Skeletal muscle satellite cell (primary cell): ENCODE results near the gene PEX14.

Experiments used
- H3K27me3 ChIP-seq: 2 replicates; pipeline ENCODE4 v1.7.0; 2013; ENCODE audit warnings: low read length; ENCODE audit not compliant: control insufficient read depth, insufficient read depth
- H3K36me3 ChIP-seq: 2 replicates; pipeline ENCODE4 v1.7.0; 2013; ENCODE audit warnings: mild to moderate bottlenecking, control low read depth, low read length; ENCODE audit not compliant: insufficient read depth
- H3K4me1 ChIP-seq: 2 replicates; pipeline ENCODE4 v1.7.0; 2013; ENCODE audit warnings: low read length; ENCODE audit not compliant: control insufficient read depth, insufficient read depth
- H3K4me2 ChIP-seq: 2 replicates; pipeline ENCODE4 v1.7.0; 2013; ENCODE audit warnings: mild to moderate bottlenecking, low read length
- H3K4me3 ChIP-seq: 2 replicates; pipeline ENCODE4 v1.7.0; 2013; ENCODE audit warnings: low read length
- H3K9ac ChIP-seq: 2 replicates; pipeline ENCODE4 v1.7.0; 2013; ENCODE audit warnings: mild to moderate bottlenecking, low read depth, low read length, moderate library complexity
- H3K9me3 ChIP-seq: replicated peaks from 2 replicates; pipeline ENCODE4 v1.7.0; 2013; ENCODE audit warnings: mild to moderate bottlenecking, control low read depth, low read length

PEX14 gene

GRCh38 chr1:10514490-10515235 is 39.9 kb downstream of the PEX14 start:
- H3K27me3 ChIP-seq: no peaks in the 10 kb centered on the region
- no peak overlapping the region for H3K9ac ChIP-seq
- H3K36me3 ChIP-seq: no peaks in the 10 kb centered on the region
- no peak overlapping the region for H3K4me2 ChIP-seq
- H3K9me3 ChIP-seq: no peaks in the 10 kb centered on the region
- peaks cover 35% of the 10 kb centered on the region for H3K4me1 ChIP-seq
- H3K4me3 ChIP-seq: no peak overlapping the region

DNA sequence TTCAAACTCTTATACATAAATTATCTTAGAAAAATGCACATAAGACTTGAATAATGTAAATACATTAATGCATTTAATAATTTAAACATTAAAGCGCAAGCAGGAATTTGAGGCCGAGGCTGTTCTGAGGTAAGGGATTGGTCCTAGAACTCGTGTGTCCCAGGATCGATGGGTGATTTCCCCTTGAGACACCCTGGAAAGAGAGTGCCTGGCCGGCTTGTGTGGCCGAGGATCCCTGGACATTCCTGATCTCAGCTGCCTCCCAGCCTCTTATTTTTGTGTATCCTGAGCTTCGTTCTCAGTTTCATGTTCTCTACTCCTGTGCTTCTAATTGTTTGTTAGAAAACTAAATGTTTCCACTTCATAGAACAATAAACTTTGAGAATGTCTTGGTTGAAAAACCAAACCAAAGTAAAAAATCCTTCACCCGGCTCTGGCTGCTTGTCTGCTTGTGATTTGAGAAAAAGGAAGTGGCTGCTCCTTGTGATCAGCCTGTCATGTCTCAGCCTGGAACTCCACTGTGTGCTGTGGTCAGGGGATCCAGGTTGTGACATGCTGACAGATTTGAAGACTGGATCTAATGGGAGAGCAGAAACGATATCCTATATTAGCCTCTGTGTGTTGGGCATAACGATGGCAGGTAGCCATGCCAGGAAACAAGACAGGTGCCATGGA is 40.7 kb downstream of the PEX14 start:
- H3K4me3 ChIP-seq: no peak overlapping the region
- H3K27me3 ChIP-seq: no peaks in the 10 kb centered on the region
- H3K9ac ChIP-seq: no peak overlapping the region
- H3K9me3 ChIP-seq: no peaks in the 10 kb centered on the region
- no peaks in the 10 kb centered on the region for H3K36me3 ChIP-seq
- H3K4me1 ChIP-seq: peaks cover 28% of the 10 kb centered on the region
- no peak overlapping the region for H3K4me2 ChIP-seq

DNA sequence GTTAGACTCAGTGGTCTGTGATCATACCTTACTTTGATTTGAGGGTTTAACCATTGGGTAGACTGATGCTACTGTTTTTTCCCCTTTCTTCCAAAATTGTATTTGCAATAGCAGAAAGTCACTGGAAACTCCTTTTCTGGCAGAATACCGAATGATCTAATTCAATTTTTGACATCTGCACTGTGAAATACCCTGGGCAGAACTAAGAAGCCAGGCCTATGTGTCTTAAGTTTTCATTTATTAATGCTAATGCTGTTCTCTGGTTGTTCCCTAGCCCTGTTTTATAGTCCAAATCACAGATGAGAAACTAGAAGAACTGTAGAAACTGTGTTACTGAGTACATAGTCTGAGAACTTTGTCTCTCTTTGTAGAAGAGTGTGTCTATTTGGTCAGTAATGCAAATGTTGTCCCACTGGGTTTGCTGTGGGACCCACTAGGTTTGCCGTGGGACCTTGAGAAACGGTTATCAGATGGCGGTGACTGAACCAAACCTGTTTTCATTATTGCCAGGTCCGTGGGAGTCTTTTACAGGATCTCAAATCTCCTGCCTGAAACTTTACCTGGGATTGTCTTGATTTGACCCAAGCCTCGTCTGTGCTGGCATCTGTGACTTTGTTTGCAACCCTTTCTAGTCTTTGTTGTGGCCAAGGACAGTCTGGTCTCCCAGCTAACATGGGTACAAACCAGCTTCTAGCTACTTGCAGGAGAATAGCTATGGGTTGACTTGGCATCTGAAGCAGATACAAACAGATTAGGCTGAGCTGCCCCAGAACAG is 41.4 kb downstream of the PEX14 start:
- no peak overlapping the region for H3K4me3 ChIP-seq
- no peaks in the 10 kb centered on the region for H3K36me3 ChIP-seq
- no peaks in the 10 kb centered on the region for H3K9me3 ChIP-seq
- H3K4me2 ChIP-seq: no peak overlapping the region
- no peak overlapping the region for H3K9ac ChIP-seq
- H3K4me1 ChIP-seq: peaks cover 20% of the 10 kb centered on the region
- no peaks in the 10 kb centered on the region for H3K27me3 ChIP-seq

DNA sequence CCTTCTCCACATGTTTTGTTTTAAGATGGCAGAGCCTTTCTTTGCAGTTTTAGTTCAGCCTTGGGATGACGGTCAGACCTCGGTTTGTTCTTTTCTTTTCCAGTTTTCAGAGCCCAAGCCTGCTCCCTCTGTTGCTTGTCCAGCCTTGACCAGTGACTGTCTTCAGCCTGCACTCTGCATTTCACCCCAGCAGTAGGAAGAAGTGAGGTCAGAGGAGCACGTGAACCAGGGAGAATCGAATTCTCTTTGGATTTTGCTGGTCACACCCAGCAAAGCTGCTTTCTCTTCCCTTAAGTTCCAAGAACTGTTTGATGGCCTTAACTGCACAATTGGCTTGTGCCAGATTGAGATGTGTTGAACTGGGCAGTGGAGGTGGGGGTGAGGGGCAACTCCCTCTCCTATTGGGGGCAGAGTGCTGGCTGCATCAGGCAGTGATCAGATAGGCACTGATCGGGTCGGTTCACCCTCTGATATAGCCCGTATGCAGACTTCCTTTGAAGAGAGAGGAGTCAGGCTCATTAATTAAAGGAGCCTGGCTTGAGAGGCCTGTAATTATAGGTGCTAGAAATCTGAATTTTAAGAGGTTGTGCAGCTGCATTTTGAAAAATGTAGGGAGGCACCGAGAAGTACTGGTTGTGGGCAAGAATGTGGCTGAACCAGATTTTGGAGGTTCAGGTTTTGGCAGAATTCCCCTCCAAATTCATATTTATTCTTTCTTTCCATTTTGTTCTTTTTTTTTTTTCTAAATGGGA is 42.4 kb downstream of the PEX14 start:
- no peaks in the 10 kb centered on the region for H3K36me3 ChIP-seq
- no peak overlapping the region for H3K4me2 ChIP-seq
- no peaks in the 10 kb centered on the region for H3K9me3 ChIP-seq
- peaks cover 11% of the 10 kb centered on the region for H3K4me1 ChIP-seq
- H3K27me3 ChIP-seq: no peaks in the 10 kb centered on the region
- no peak overlapping the region for H3K4me3 ChIP-seq
- no peak overlapping the region for H3K9ac ChIP-seq

- Histone ChIP-seq H3K9ac (no peak overlapping the region), H3K4me1 (peaks cover 11% of the 10 kb centered on the region), H3K36me3 (no peaks in the 10 kb centered on the region), H3K9me3 (no peaks in the 10 kb centered on the region), H3K27me3 (no peaks in the 10 kb centered on the region), H3K4me3 (no peak overlapping the region), H3K4me2 (no peak overlapping the region)
Measured at GRCh38 chr1:10517677-10517982, 42.9 kb downstream of the PEX14 start.

DNA sequence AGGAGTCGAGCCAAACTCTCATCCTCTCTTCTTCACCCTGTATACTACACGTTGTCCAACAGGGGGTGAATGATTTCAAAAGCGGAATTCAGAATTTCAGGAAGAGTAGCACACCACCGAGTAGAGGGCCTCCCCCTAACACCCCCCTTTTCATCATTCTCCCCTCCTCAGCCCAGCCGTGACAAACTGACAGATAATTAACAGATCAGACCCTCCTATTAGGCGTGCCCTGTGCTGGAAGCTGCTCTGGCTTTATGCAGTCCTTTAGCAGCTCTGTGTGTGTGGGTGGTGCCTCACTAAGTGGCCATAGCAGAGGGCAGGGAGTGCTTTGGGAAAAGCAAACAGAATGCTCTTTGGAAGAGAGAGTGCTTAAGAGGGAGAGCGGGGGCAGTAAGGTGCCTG is 44.3 kb downstream of the PEX14 start:
- Histone ChIP-seq H3K36me3 (no peaks in the 10 kb centered on the region), H3K9me3 (no peaks in the 10 kb centered on the region), H3K27me3 (no peaks in the 10 kb centered on the region), H3K4me1 (peaks cover 11% of the 10 kb centered on the region), H3K9ac (no peak overlapping the region), H3K4me3 (no peak overlapping the region), H3K4me2 (no peak overlapping the region)

- Histone ChIP-seq H3K4me3 (no peak overlapping the region), H3K4me1 (peaks cover 11% of the 10 kb centered on the region), H3K36me3 (no peaks in the 10 kb centered on the region), H3K4me2 (no peak overlapping the region), H3K9me3 (no peaks in the 10 kb centered on the region), H3K27me3 (no peaks in the 10 kb centered on the region), H3K9ac (no peak overlapping the region)
Measured at GRCh38 chr1:10520497-10520896, 45.7 kb downstream of the PEX14 start.

DNA sequence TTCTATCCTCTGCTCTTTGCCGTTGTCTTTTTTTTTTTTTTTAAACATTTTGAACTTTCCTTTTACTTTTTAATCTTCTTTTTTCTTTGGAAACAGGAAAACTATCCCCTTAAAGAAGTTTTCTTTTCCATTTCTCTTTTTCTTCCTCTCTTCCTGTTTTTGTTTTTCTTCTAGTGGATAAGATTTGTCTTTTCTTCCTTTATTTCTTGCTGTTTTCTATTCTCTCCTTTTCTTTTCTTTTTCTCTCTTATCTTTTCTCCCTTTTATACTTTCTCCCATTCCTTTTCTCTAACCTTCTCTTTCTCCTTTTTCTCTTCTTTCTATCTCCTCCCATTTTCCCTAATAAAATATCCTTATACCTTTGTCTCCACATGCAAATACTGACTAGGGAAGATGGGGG is 46.2 kb downstream of the PEX14 start:
- Histone ChIP-seq H3K9ac (no peak overlapping the region), H3K4me3 (no peak overlapping the region), H3K4me2 (no peak overlapping the region), H3K36me3 (no peaks in the 10 kb centered on the region), H3K27me3 (no peaks in the 10 kb centered on the region), H3K4me1 (peaks cover 11% of the 10 kb centered on the region), H3K9me3 (no peaks in the 10 kb centered on the region)

DNA sequence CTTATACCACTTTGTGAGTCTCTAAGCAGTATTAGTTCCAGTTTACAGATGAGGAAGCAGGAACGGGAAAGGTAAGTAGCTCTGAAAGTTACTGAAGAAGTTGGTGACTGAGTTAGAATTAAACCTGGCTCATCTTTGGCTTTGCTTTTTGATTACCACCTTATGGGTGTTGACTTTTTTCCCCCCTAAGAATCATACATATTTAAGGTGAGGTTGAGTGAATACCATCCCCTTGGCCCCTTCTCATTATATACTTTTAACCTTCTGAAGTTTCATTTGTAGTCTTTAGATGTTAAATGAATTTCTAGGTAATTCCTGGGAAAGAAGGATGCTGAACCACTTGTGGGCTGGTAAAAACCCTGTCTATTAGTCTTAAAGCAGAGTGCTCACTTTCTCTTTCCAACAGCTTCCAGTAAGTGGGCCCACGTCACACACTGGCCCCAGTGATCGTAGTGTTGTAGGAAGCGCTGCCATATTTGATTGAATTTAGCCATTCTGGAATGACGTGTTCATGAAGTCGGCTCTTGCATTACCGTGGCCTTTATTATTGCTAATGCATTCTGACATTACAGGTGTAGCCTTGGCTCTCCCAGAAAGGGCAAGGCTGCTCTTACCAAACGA is 46.9 kb downstream of the PEX14 start:
- Histone ChIP-seq H3K27me3 (no peaks in the 10 kb centered on the region), H3K9ac (no peak overlapping the region), H3K4me3 (no peak overlapping the region), H3K4me1 (peaks cover 10% of the 10 kb centered on the region), H3K9me3 (no peaks in the 10 kb centered on the region), H3K36me3 (no peaks in the 10 kb centered on the region), H3K4me2 (no peak overlapping the region)

DNA sequence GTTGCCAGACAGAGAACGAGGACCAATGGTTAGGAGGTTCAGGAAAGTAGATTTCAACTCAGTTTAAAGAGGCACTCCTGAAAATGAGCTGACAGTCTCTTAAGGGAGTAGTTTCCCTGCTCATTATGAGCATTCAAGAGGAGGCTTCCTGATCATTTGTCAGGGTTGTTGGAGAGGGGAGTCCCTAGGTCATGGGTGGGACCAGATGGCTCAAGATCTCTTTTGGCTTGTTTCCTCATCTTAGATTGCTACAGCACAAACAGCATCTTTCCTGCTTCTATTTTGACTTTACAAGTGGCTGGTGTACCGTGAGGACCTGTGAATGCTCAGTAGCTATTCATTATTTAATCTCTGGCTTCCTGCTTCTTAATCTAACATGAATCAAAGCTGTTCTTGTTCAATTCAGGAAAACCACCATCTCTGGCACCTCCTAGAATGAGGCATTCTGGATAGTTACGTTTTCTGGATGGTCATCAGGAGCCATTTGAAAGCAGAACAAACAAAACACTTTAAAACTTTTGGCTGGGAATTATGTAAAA is 47.6 kb downstream of the PEX14 start:
- Histone ChIP-seq H3K9ac (no peak overlapping the region), H3K4me2 (no peak overlapping the region), H3K9me3 (no peaks in the 10 kb centered on the region), H3K4me1 (peaks cover 6% of the 10 kb centered on the region), H3K36me3 (no peaks in the 10 kb centered on the region), H3K27me3 (no peaks in the 10 kb centered on the region), H3K4me3 (no peak overlapping the region)

DNA sequence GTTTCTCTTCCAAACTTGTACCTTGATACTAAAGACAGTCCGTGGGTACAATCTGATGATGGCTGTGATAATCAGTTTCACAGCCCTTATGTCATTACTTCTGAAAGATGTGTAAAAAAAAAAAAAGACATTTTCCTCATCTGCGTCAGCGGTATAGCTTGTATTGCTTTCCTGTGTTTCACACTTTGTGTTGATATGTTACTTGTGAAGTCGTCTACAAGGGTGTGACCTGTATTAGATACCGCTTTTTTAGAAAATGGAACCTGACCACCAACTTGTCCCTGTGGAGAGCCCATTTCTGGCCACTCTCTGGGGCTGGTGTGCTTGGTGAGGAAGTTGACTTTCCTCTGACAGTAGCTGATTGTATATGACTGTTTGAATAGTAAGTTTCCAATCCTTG is 50.5 kb downstream of the PEX14 start:
- H3K4me2 ChIP-seq: no peak overlapping the region
- H3K9ac ChIP-seq: no peak overlapping the region
- H3K36me3 ChIP-seq: no peaks in the 10 kb centered on the region
- H3K9me3 ChIP-seq: no peaks in the 10 kb centered on the region
- H3K4me3 ChIP-seq: no peak overlapping the region
- no peaks in the 10 kb centered on the region for H3K27me3 ChIP-seq
- H3K4me1 ChIP-seq: peaks cover 24% of the 10 kb centered on the region
